GM21825 (cell line): Measurements from ENCODE around the gene COA1.
"Not testable (repeated sequence)": the region's sequence is repeated elsewhere in the genome, so short reads cannot be mapped to it uniquely, and the experiment has no call there.

Experiments
- ATAC-seq: cut with Tn5 transposase; IDR thresholded peaks from one replicate; pipeline ENCODE4 v1.9.1; 2021; ENCODE audit warnings: mild to moderate bottlenecking, moderate library complexity; ENCODE audit not compliant: unreplicated experiment

The COA1 gene

DNA sequence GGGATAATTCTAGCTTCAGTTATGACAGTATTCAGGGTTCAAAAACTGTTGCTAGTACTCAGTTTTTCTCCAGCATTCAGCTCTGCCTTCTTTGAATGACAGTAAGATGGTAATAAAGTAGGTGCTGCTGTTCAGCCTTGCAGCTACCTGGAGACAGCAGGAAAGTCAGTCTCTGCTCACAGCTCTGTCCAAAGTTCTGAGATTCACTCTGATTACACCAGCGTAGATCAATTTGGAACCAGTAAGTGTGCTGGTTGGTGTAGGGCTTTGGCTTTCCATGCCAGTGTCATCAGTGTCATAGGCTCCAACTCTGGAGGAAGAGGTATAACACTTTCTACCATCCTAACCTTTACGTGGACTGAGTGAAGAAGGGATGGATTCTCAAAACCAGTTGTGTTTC lies 120.2 kb downstream of the COA1 start:
- no peak for ATAC-seq

DNA sequence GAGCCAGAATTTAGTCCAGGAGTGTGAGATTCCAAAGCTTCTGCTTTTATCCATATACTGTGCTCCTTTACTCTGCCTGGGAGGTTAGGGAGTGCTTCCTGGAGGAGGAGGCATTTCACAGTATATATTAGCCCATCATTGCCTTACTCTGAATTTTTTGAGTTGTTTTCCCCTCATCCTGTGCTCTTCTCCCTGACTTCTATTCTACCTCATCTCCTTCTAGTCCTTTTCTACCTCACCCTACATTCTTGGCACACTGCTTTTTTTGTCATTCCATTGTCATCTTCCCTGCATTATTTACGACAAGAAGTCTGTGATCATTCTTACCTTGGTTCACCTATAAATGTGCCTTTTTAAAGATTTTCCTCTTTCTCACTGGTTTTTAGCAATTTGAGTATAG lies 125.1 kb downstream of the COA1 start:
- ATAC-seq, result no peak

- ATAC-seq, result no peak
These were observed 127.1 kb downstream of the COA1 start for GRCh38 chr7:43602256-43602655.

- ATAC-seq, result no peak
These were observed 129.3 kb downstream of the COA1 start for GRCh38 chr7:43600056-43600455.

GRCh38 chr7:43596426-43596825 lies 132.9 kb downstream of the COA1 start:
- not testable (repeated sequence) for ATAC-seq

- ATAC-seq, result no peak
These were observed 135.3 kb downstream of the COA1 start for GRCh38 chr7:43594020-43594419.

- no peak for ATAC-seq
These were observed 136.3 kb downstream of the COA1 start for GRCh38 chr7:43593010-43593409.

DNA sequence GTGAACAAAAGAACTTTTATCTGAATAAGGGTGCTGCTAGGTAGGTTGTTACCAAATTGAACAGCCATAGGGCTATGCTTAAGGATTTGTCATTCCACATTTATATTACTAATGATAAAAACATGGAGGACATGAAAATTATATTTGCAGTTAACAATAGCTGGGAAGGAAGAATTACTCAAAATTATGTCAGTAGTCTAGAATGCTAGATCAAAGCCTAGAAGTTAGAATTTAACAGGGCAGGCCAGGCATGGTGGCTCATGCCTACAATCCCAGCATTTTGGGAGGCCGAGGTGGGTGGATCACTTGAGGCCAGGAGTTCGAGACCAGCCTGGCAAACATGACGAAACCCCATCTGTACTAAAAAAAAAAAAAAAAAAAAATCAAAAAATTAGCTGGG lies 137.0 kb downstream of the COA1 start:
- no peak for ATAC-seq

- no peak for ATAC-seq
These were observed 137.7 kb downstream of the COA1 start for GRCh38 chr7:43591558-43592180.

DNA sequence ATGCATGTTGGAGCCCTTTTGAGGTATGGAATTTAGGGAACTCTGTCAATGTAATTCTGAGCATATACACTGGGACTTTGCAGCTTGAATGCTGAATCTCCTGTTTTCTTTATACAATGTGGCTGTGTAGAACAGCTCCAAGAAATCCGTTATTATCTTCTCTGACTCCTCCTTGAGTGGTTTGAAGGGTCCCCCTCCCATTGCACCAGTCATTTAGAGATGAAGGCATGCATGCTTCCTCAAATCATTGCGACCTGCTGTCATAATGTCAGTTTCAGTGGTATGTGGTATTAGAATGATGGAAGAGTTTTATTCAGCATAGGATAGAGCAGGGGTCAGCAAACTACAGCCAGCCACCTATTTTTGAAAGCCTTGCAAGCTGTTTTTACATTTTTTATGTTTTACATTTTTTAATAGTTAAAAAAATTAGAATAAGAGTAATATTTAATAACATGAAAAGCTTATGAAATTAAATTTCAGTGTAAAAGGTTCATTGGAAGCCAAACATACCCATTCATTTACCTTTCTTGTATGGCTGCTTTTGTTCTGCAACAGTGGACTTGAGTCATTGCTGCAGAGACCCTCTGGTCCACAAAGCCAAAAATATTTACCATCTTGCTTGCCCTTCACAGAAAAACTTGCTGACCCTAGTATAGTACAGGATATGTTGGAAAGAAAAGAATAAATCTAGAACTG lies 138.3 kb downstream of the COA1 start:
- ATAC-seq, result peak; percentile 71

- no peak for ATAC-seq
These were observed 139.6 kb downstream of the COA1 start for GRCh38 chr7:43589728-43590127.
